ENCODE measurements around the gene DCAF7.

GRCh38 chr17:63571632-63572310 lies 21.5 kb downstream of the DCAF7 start:
- TF ChIP-seq YY1 (IDR thresholded peaks at IDR 0.05; ENCODE audit: extremely low read depth, insufficient replicate concordance, low read depth, low read length) (no peak), ZFX (IDR thresholded peaks at IDR 0.05) (no peak), CTCF (IDR thresholded peaks at IDR 0.05 in 2 of 3, conservative IDR thresholded peaks at IDR 0.05 in 1 of 3; ENCODE audit: borderline replicate concordance in 1 of 3, insufficient read depth in 1 of 3, low read depth in 2 of 3, low read length in 2 of 3) (no peak), REST (IDR thresholded peaks at IDR 0.05; ENCODE audit: low read depth) (no peak), POLR2A (IDR thresholded peaks at IDR 0.05; ENCODE audit: borderline replicate concordance, extremely low read depth, insufficient read depth, insufficient read length) (no peak), ZNF274 (IDR thresholded peaks at IDR 0.05; ENCODE audit: low read depth, low read length) (no peak), TCF7L2 (IDR thresholded peaks at IDR 0.05; ENCODE audit: borderline replicate concordance, extremely low read depth, insufficient read depth, insufficient read length) (no peak), SP1 (IDR thresholded peaks at IDR 0.05; ENCODE audit: low read depth) (no peak), EZH2 (IDR thresholded peaks at IDR 0.05) (no peak)
